Panc1 (cell line): Measurements from ENCODE around the gene ERG28. TPM values are rescaled to one million over a fixed set of nuclear protein-coding genes. Genes with fewer than 3 reads are reported as not detected.
A peak's percentile ranks its signal among the peaks of the same experiment; 100 is the strongest.

ENCODE experiments used
- ATAC-seq: fragments of 200-7000 bp; cut with Tn5 transposase; 2 replicates; pipeline ENCODE4 v1.9.1; 2020; ENCODE audit warnings: mild to moderate bottlenecking, moderate library complexity
- BruUV-seq: library from RNA; stranded (reverse); fragments of 400-500 nt; replicated peaks from 2 replicates; lab custom pipeline; 2021; lab: Mats Ljungman, UMichigan
- CTCF ChIA-PET: fragments of 300-600 bp; sonication (Branson Sonifier 250); formaldehyde crosslinking; loops from one replicate; lab custom pipeline; 2022; ENCODE audit warnings: antibody characterized with exemption; lab: Charles Lee
- POLR2A ChIA-PET: fragments of 300-600 bp; sonication (Branson Sonifier 250); formaldehyde crosslinking; loops from one replicate; lab custom pipeline; 2022; ENCODE audit warnings: antibody characterized with exemption; lab: Charles Lee
- DNase-seq: peaks from one replicate; pipeline ENCODE4 v3.0.0-alpha.2; 2010; ENCODE audit warnings: low read depth, low spot score
- H3K27ac ChIP-seq: 2 replicates; pipeline ENCODE4 v1.5.1; 2011; ENCODE audit warnings: mild to moderate bottlenecking, low read length, inconsistent platforms
- H3K27me3 ChIP-seq: fragments of 200-500 bp; sonication (Bioruptor generic); 2 replicates; pipeline ENCODE4 v1.6.0; 2014; ENCODE audit warnings: low read length, inconsistent platforms; ENCODE audit not compliant: control insufficient read depth, insufficient read depth
- H3K36me3 ChIP-seq: fragments of 200-500 bp; sonication (Bioruptor generic); 2 replicates; pipeline ENCODE4 v1.5.1; 2014; ENCODE audit warnings: inconsistent platforms, mild to moderate bottlenecking, low read length, moderate library complexity; ENCODE audit not compliant: control insufficient read depth, insufficient read depth
- H3K4me1 ChIP-seq: 2 replicates; pipeline ENCODE4 v1.5.1; 2011; ENCODE audit warnings: inconsistent platforms, mild to moderate bottlenecking, low read length, moderate library complexity; ENCODE audit not compliant: control insufficient read depth, insufficient read depth
- H3K4me3 ChIP-seq, 2 experiments: 2 replicates each; pipeline ENCODE4 v1.5.1; 2011 to 2012; ENCODE audit warnings: low read depth in 2 of 2, low read length in 2 of 2, mild to moderate bottlenecking in 2 of 2, inconsistent platforms in 1 of 2, moderate library complexity in 1 of 2
- H3K9me3 ChIP-seq: fragments of 200-500 bp; sonication (Bioruptor generic); 2 replicates; pipeline ENCODE4 v1.5.1; 2014; ENCODE audit warnings: low read depth, mild to moderate bottlenecking, inconsistent platforms, low read length, moderate library complexity; ENCODE audit not compliant: control insufficient read depth, insufficient read depth
- POLR2AphosphoS5 ChIP-seq: IDR thresholded peaks from 2 replicates; pipeline ENCODE4 v1.6.1; 2012; ENCODE audit warnings: mild to moderate bottlenecking, low read depth, low read length, moderate library complexity
- SIN3A ChIP-seq: IDR thresholded peaks from 2 replicates; pipeline ENCODE4 v1.6.1; 2012; ENCODE audit warnings: low read depth, mild to moderate bottlenecking, low read length, moderate library complexity, borderline replicate concordance; ENCODE audit not compliant: insufficient read depth
- TCF7L2 ChIP-seq: IDR thresholded peaks from 2 replicates; pipeline ENCODE4 v1.6.1; 2011; ENCODE audit warnings: mild to moderate bottlenecking, low read depth, low read length, inconsistent platforms
- in situ Hi-C: cut with HindIII; loops from 2 replicates; pipeline ENCODE4 v1.10.0; 2016; ENCODE audit warnings: low sequenced_read_pairs, low pct_unique_long_range_greater_than_20kb
- intact Hi-C: fragments of 100-400 bp; cut with micrococcal nuclease; formaldehyde crosslinking; loops from one replicate; pipeline ENCODE4 v1.10.0; 2022; ENCODE audit not compliant: unreplicated experiment
- total RNA-seq: library from RNA; stranded (reverse); gene quantifications from one replicate; pipeline ENCODE4 v1.2.1, GENCODE V29; 2021; ENCODE audit not compliant: unreplicated experiment
- TF ChIP-seq, protein P1 (sequence below), 2 experiments: IDR thresholded peaks; 2 replicates each; pipeline ENCODE4 v1.6.1; 2011 to 2012; ENCODE audit warnings: low read depth in 2 of 2, control low read depth in 1 of 2, low read length in 1 of 2, mild to moderate bottlenecking in 1 of 2, moderate library complexity in 1 of 2; ENCODE audit not compliant: insufficient read depth in 1 of 2
- TF ChIP-seq, protein P2 (sequence below): fragments of 450-650 bp; IDR thresholded peaks from 2 replicates; pipeline ENCODE4 v1.5.1; 2017; ENCODE audit warnings: mild to moderate bottlenecking

The ERG28 gene
- total RNA-seq, 1 experiment from 2014 or later = 23.1 TPM

DNA sequence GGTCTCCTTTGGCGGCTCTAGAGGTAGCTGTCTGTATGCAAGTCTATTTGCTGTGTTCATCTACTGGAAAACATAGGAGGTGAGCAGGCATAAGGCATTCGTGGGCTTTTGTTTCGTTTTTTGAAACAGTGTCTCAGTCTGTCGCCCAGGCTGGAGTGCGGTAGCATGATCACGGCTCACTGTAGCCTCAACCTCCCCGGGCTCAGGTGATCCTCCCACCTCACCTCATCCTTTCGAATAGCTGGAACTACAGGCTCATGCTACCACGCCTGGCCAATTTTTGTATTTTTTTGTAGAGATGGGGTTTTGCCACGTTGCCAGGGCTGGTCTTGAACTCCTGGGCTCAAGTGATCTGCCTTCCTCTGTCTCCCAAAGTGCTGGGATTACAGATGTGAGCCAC is 54.8 kb downstream of the ERG28 start:
- ATAC-seq (no peak), DNase-seq (no peak)
- no TSS peak for BruUV-seq
- in situ Hi-C loops = no loop called here
- Histone ChIP-seq H3K27ac (no peak overlapping the region), H3K36me3 (no peaks in the 10 kb centered on the region), H3K9me3 (peaks cover 6% of the 10 kb centered on the region; the same call in 1 of the 2 replicates), H3K4me3 (no peak overlapping the region), H3K27me3 (no peaks in the 10 kb centered on the region), H3K4me1 (peaks cover 4% of the 10 kb centered on the region)
- CTCF ChIA-PET = no interaction called here
- intact Hi-C loops = no loop called here
- no peak for TF ChIP-seq TCF7L2
- TF ChIP-seq SIN3A = no peak
- TF ChIP-seq, protein P1, sequence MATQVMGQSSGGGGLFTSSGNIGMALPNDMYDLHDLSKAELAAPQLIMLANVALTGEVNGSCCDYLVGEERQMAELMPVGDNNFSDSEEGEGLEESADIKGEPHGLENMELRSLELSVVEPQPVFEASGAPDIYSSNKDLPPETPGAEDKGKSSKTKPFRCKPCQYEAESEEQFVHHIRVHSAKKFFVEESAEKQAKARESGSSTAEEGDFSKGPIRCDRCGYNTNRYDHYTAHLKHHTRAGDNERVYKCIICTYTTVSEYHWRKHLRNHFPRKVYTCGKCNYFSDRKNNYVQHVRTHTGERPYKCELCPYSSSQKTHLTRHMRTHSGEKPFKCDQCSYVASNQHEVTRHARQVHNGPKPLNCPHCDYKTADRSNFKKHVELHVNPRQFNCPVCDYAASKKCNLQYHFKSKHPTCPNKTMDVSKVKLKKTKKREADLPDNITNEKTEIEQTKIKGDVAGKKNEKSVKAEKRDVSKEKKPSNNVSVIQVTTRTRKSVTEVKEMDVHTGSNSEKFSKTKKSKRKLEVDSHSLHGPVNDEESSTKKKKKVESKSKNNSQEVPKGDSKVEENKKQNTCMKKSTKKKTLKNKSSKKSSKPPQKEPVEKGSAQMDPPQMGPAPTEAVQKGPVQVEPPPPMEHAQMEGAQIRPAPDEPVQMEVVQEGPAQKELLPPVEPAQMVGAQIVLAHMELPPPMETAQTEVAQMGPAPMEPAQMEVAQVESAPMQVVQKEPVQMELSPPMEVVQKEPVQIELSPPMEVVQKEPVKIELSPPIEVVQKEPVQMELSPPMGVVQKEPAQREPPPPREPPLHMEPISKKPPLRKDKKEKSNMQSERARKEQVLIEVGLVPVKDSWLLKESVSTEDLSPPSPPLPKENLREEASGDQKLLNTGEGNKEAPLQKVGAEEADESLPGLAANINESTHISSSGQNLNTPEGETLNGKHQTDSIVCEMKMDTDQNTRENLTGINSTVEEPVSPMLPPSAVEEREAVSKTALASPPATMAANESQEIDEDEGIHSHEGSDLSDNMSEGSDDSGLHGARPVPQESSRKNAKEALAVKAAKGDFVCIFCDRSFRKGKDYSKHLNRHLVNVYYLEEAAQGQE (IDR thresholded peaks at IDR 0.05; ENCODE audit: insufficient read depth in 1 of 2, low read depth in 2 of 2, low read length in 1 of 2) = no peak
- no peak for TF ChIP-seq POLR2AphosphoS5
- POLR2A ChIA-PET = no interaction called here

DNA sequence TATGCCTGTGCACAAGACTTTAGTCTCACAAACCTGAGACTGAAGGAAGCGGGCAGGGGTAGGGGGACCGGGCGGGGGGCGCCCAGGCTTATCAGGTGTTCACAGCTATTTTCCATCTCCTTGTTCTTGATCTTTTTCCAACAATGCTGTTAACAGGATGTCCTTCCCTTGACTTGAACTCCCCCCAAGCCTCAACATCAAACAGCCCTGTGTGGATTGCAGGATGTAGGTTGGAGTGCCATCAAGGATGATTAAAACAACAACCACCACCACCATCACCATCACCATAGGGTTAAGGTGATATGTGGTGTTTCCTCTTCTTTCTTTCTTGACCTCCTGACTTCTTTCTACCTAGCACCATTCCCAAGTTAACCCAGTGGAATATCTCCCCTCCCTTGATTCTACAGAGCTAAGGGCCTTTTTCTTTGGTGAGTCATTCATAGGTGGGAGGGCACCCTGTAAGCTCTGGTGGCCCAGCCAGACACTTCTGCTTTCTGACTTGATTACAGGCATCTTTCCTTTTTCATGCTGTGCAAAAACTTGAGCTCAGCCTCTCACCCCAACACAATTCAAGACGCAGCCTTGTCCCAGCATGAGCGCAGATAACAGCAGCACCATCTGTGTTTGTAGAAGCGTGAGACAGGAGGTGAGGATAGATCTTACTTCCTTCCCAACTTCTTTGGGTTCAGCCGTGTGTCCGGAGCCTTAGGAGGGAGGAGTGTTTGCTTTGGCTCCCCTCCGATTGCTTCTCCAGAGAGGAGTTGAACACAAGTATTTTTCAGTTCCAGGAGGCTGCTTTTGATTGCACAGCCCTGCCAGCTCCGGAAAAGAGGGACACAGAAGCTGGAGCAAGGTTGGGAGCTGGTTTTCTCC is 55.5 kb downstream of the ERG28 start:
- intact Hi-C loops = no loop called here
- POLR2A ChIA-PET = no interaction called here
- TF ChIP-seq, protein P2, sequence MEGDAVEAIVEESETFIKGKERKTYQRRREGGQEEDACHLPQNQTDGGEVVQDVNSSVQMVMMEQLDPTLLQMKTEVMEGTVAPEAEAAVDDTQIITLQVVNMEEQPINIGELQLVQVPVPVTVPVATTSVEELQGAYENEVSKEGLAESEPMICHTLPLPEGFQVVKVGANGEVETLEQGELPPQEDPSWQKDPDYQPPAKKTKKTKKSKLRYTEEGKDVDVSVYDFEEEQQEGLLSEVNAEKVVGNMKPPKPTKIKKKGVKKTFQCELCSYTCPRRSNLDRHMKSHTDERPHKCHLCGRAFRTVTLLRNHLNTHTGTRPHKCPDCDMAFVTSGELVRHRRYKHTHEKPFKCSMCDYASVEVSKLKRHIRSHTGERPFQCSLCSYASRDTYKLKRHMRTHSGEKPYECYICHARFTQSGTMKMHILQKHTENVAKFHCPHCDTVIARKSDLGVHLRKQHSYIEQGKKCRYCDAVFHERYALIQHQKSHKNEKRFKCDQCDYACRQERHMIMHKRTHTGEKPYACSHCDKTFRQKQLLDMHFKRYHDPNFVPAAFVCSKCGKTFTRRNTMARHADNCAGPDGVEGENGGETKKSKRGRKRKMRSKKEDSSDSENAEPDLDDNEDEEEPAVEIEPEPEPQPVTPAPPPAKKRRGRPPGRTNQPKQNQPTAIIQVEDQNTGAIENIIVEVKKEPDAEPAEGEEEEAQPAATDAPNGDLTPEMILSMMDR = no peak
- TF ChIP-seq, protein P1 (IDR thresholded peaks at IDR 0.05; ENCODE audit: insufficient read depth in 1 of 2, low read depth in 2 of 2, low read length in 1 of 2) = no peak
- TF ChIP-seq SIN3A = no peak
- no peak for TF ChIP-seq TCF7L2
- no peak for TF ChIP-seq POLR2AphosphoS5
- DNase-seq (no peak), ATAC-seq (peak; percentile 67)
- Histone ChIP-seq H3K4me3 (no peak overlapping the region), H3K4me1 (peaks cover 4% of the 10 kb centered on the region), H3K9me3 (peaks cover 6% of the 10 kb centered on the region; the same call in 1 of the 2 replicates), H3K27me3 (no peaks in the 10 kb centered on the region), H3K27ac (peak overlapping the region; percentile 17; the same call in 1 of the 2 replicates), H3K36me3 (no peaks in the 10 kb centered on the region)
- no TSS peak for BruUV-seq
- CTCF ChIA-PET = no interaction called here
- in situ Hi-C loops = no loop called here
